ENCODE measurements around the gene EIF1AX.

DNA sequence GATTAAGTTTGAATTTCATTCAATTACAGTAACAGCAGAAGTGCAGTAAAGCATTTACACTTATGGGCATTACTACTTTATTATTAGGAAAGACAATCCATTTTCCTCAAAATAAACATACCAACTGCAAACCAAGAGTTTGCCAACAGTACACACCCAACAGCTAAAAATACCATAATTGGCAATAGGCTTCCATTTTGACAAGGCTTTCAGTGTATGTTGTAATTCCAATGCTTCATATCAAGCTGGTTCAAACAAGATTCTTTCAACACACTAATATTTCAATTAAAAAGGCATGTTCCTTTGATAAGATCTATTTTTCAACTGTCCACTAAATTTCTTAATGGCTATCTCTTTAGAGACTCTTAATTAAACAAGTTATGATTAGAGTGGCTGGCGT is 12.1 kb downstream of the EIF1AX start:
- TF ChIP-seq, protein P1, sequence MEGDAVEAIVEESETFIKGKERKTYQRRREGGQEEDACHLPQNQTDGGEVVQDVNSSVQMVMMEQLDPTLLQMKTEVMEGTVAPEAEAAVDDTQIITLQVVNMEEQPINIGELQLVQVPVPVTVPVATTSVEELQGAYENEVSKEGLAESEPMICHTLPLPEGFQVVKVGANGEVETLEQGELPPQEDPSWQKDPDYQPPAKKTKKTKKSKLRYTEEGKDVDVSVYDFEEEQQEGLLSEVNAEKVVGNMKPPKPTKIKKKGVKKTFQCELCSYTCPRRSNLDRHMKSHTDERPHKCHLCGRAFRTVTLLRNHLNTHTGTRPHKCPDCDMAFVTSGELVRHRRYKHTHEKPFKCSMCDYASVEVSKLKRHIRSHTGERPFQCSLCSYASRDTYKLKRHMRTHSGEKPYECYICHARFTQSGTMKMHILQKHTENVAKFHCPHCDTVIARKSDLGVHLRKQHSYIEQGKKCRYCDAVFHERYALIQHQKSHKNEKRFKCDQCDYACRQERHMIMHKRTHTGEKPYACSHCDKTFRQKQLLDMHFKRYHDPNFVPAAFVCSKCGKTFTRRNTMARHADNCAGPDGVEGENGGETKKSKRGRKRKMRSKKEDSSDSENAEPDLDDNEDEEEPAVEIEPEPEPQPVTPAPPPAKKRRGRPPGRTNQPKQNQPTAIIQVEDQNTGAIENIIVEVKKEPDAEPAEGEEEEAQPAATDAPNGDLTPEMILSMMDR (IDR thresholded peaks at IDR 0.05; ENCODE audit: low read depth, low read length): no peak
- TF ChIP-seq POLR2A (IDR thresholded peaks at IDR 0.05; ENCODE audit: extremely low read depth, insufficient read length): no peak
